Measurements from ENCODE around the gene MBOAT2. TPM values are rescaled to one million over a fixed set of nuclear protein-coding genes. Genes with fewer than 3 reads are reported as not detected.

MBOAT2 gene
- total RNA-seq, 4 donors from 2014 or later, result 4.7 to 12.8 (median 9.7) TPM

- TF ChIP-seq CTCF (IDR thresholded peaks at IDR 0.05; ENCODE audit: low read depth), result no peak
Observed at GRCh38 chr2:8884812-8885211, 118.7 kb downstream of the MBOAT2 start.

- no peak for TF ChIP-seq CTCF (IDR thresholded peaks at IDR 0.05; ENCODE audit: low read depth)
Observed at GRCh38 chr2:8882094-8882493, 121.4 kb downstream of the MBOAT2 start.

GRCh38 chr2:8877894-8878293, 125.6 kb downstream of the MBOAT2 start:
- TF ChIP-seq CTCF (IDR thresholded peaks at IDR 0.05; ENCODE audit: low read depth), result no peak

- TF ChIP-seq CTCF (IDR thresholded peaks at IDR 0.05; ENCODE audit: low read depth), result no peak
Observed at GRCh38 chr2:8877332-8877731, 126.2 kb downstream of the MBOAT2 start.

- no peak for TF ChIP-seq CTCF (IDR thresholded peaks at IDR 0.05; ENCODE audit: low read depth)
Observed at GRCh38 chr2:8876628-8877027, 126.9 kb downstream of the MBOAT2 start.

- no peak for TF ChIP-seq CTCF (IDR thresholded peaks at IDR 0.05; ENCODE audit: low read depth)
Observed at GRCh38 chr2:8872821-8873432, 130.6 kb downstream of the MBOAT2 start.

- no peak for TF ChIP-seq CTCF (IDR thresholded peaks at IDR 0.05; ENCODE audit: low read depth)
Observed at GRCh38 chr2:8870441-8870840, 133.0 kb downstream of the MBOAT2 start.

Data from subcutaneous adipose tissue (tissue), 4 donors.